IMR-90 (cell line): Measurements from ENCODE around the gene DDX20. TPM values are rescaled to one million over a fixed set of nuclear protein-coding genes. Genes with fewer than 3 reads are reported as not detected.

Source experiments
- ATAC-seq: fragments of 200-7000 bp; cut with Tn5 transposase; 2 replicates; pipeline ENCODE4 v1.9.1; 2020; ENCODE audit warnings: low read depth, mild to moderate bottlenecking, moderate library complexity
- BruUV-seq: library from RNA; stranded (reverse); fragments of 400-500 nt; replicated peaks from 2 replicates; lab custom pipeline; 2021; lab: Mats Ljungman, UMichigan
- CTCF ChIA-PET: fragments of 300-600 bp; formaldehyde crosslinking; extraction: SDS; loops from one replicate; lab custom pipeline; 2021; ENCODE audit warnings: antibody characterized with exemption; lab: Yijun Ruan, JAX
- POLR2A ChIA-PET: fragments of 300-600 bp; sonication (Branson Sonifier 250); formaldehyde crosslinking; loops from one replicate; lab custom pipeline; 2022; ENCODE audit warnings: antibody characterized with exemption; ENCODE audit not compliant: unreplicated experiment; lab: Charles Lee
- DNase-seq: peaks from one replicate; pipeline ENCODE4 v3.0.0; 2013
- H2AFZ ChIP-seq: replicated peaks from 2 replicates; pipeline ENCODE3; 2013; ENCODE audit warnings: low read length, mild to moderate bottlenecking; ENCODE audit not compliant: poor library complexity
- H2AK5ac ChIP-seq: 2 replicates; pipeline ENCODE4 v1.6.1; 2013; ENCODE audit warnings: low read depth, low read length, inconsistent platforms
- H2AK9ac ChIP-seq: replicated peaks from 2 replicates; pipeline ENCODE3; 2013; ENCODE audit warnings: mild to moderate bottlenecking, low read depth, low read length, moderate library complexity; ENCODE audit not compliant: poor library complexity
- H2BK120ac ChIP-seq: 2 replicates; pipeline ENCODE4 v1.6.1; 2013; ENCODE audit warnings: low read depth, low read length, inconsistent platforms
- H2BK15ac ChIP-seq: 3 replicates; pipeline ENCODE4 v1.6.1; 2013; ENCODE audit warnings: low read depth, low read length, inconsistent platforms
- H2BK20ac ChIP-seq: 2 replicates; pipeline ENCODE4 v1.6.1; 2013; ENCODE audit warnings: low read depth, mild to moderate bottlenecking, inconsistent platforms, low read length, moderate library complexity
- H2BK5ac ChIP-seq: 2 replicates; pipeline ENCODE4 v1.6.1; 2013; ENCODE audit warnings: mild to moderate bottlenecking, low read depth, low read length, inconsistent platforms; ENCODE audit not compliant: poor library complexity, severe bottlenecking
- H3K14ac ChIP-seq: replicated peaks from 2 replicates; pipeline ENCODE4 v1.6.1; 2013; ENCODE audit warnings: low read depth, low read length, inconsistent platforms
- H3K18ac ChIP-seq: 2 replicates; pipeline ENCODE4 v1.6.1; 2013; ENCODE audit warnings: low read depth, low read length, control low read depth
- H3K23ac ChIP-seq: 2 replicates; pipeline ENCODE4 v1.6.1; 2013; ENCODE audit warnings: low read depth, low read length, inconsistent platforms
- H3K27ac ChIP-seq: 2 replicates; pipeline ENCODE4 v1.5.1; 2013; ENCODE audit warnings: mild to moderate bottlenecking, control low read depth, low read length; ENCODE audit not compliant: insufficient read depth
- H3K27me3 ChIP-seq: 2 replicates; pipeline ENCODE4 v1.6.1; 2013; ENCODE audit warnings: low read length; ENCODE audit not compliant: control insufficient read depth, insufficient read depth
- H3K36me3 ChIP-seq: 2 replicates; pipeline ENCODE4 v1.6.1; 2013; ENCODE audit warnings: low read length, mixed read lengths; ENCODE audit not compliant: control insufficient read depth, insufficient read depth
- H3K4ac ChIP-seq: 2 replicates; pipeline ENCODE4 v1.6.1; 2013; ENCODE audit warnings: low read depth, low read length, inconsistent platforms
- H3K4me1 ChIP-seq: 2 replicates; pipeline ENCODE4 v1.6.1; 2013; ENCODE audit warnings: low read length, mixed read lengths; ENCODE audit not compliant: control insufficient read depth, insufficient read depth
- H3K4me2 ChIP-seq: 2 replicates; pipeline ENCODE4 v1.6.1; 2013; ENCODE audit warnings: low read depth, mild to moderate bottlenecking, control low read depth, low read length, moderate library complexity
- H3K4me3 ChIP-seq: 2 replicates; pipeline ENCODE4 v1.5.1; 2013; ENCODE audit warnings: low read depth, mild to moderate bottlenecking, control low read depth, low read length, moderate library complexity; ENCODE audit not compliant: insufficient read depth
- H3K56ac ChIP-seq: 2 replicates; pipeline ENCODE4 v1.6.1; 2013; ENCODE audit warnings: low read length, inconsistent platforms; ENCODE audit not compliant: insufficient read depth; ENCODE audit errors: extremely low read depth
- H3K79me1 ChIP-seq, 2 experiments: 2 replicates each; pipeline ENCODE4 v1.6.1; 2013; ENCODE audit warnings: low read length in 2 of 2, inconsistent platforms in 1 of 2, low read depth in 1 of 2
- H3K9ac ChIP-seq: 2 replicates; pipeline ENCODE4 v1.6.1; 2013; ENCODE audit warnings: low read depth, low read length, control low read depth
- H3K9me1 ChIP-seq: 2 replicates; pipeline ENCODE4 v1.6.1; 2013; ENCODE audit warnings: low read length, inconsistent platforms; ENCODE audit not compliant: insufficient read depth
- H3K9me3 ChIP-seq: 2 replicates; pipeline ENCODE4 v1.6.1; 2013; ENCODE audit warnings: low read length; ENCODE audit not compliant: control insufficient read depth, insufficient read depth
- H4K20me1 ChIP-seq: 2 replicates; pipeline ENCODE4 v1.6.1; 2013; ENCODE audit warnings: low read length, inconsistent platforms; ENCODE audit not compliant: insufficient read depth
- H4K5ac ChIP-seq: 2 replicates; pipeline ENCODE4 v1.6.1; 2013; ENCODE audit warnings: mild to moderate bottlenecking, low read depth, low read length, control low read depth
- H4K8ac ChIP-seq, 2 experiments: 2 replicates each; pipeline ENCODE4 v1.6.1; 2013; ENCODE audit warnings: low read depth in 2 of 2, low read length in 2 of 2, control low read depth in 1 of 2, inconsistent platforms in 1 of 2
- H4K91ac ChIP-seq: 2 replicates; pipeline ENCODE4 v1.6.1; 2013; ENCODE audit warnings: low read depth, low read length, inconsistent platforms; ENCODE audit not compliant: insufficient read depth
- CEBPB ChIP-seq: IDR thresholded peaks from 2 replicates; pipeline ENCODE4 v1.6.1; 2012; ENCODE audit warnings: low read depth, low read length, improper control_type of control experiment
- CHD1 ChIP-seq: IDR thresholded peaks from 2 replicates; pipeline ENCODE4 v1.6.1; 2012; ENCODE audit warnings: low read depth, low read length, improper control_type of control experiment
- MAFK ChIP-seq: IDR thresholded peaks from 2 replicates; pipeline ENCODE4 v1.6.1; 2012; ENCODE audit warnings: low read depth, low read length, improper control_type of control experiment
- MAZ ChIP-seq: IDR thresholded peaks from 2 replicates; pipeline ENCODE4 v1.6.1; 2012; ENCODE audit warnings: low read depth, mild to moderate bottlenecking, low read length, improper control_type of control experiment, moderate library complexity, borderline replicate concordance
- NFE2L2 ChIP-seq: fragments of 150-350 bp; IDR thresholded peaks from 2 replicates; pipeline ENCODE4 v1.6.1; 2016; ENCODE audit warnings: low read depth, mild to moderate bottlenecking, low read length
- RAD21 ChIP-seq: IDR thresholded peaks from 2 replicates; pipeline ENCODE4 v1.6.1; 2012; ENCODE audit warnings: low read length, improper control_type of control experiment
- RFX5 ChIP-seq: IDR thresholded peaks from 2 replicates; pipeline ENCODE4 v1.8.0; 2012; ENCODE audit warnings: low read depth, mild to moderate bottlenecking, low read length, moderate library complexity
- SMC3 ChIP-seq: fragments of 150-350 bp; IDR thresholded peaks from 2 replicates; pipeline ENCODE4 v1.6.1; 2016; ENCODE audit warnings: low read depth, mild to moderate bottlenecking, antibody characterized with exemption, low read length, moderate library complexity
- WGBS, 2 experiments: methylation state at CpG; one replicate each; pipeline versions ENCODE4 v1.1.5 to v1.1.7; 2013; ENCODE audit warnings: missing lambda C conversion rate in 2 of 2; ENCODE audit not compliant: insufficient read length in 1 of 2; ENCODE audit errors: extremely low coverage in 2 of 2; 5-methylcytosine and 5-hydroxymethylcytosine counted together
- dilution Hi-C: fragments of 300-500 bp; cut with HindIII; formaldehyde crosslinking; loops from one replicate; pipeline ENCODE4 v1.14.3; 2018; ENCODE audit warnings: low sequenced_read_pairs; ENCODE audit not compliant: unreplicated experiment
- in situ Hi-C: fragments of 300-500 bp; cut with MboI; formaldehyde crosslinking; loops from 3 replicates; pipeline ENCODE4 v1.14.3; 2019; ENCODE audit warnings: low sequenced_read_pairs, inconsistent platforms, mixed read lengths
- intact Hi-C: fragments of 100-400 bp; cut with micrococcal nuclease; formaldehyde crosslinking; loops from 2 replicates; pipeline ENCODE4 v1.10.0; 2022
- polyA plus RNA-seq, 3 experiments: library from polyadenylated mRNA; depleted of rRNA; stranded (reverse); fragments of >200 nt; gene quantifications; 2 replicates each; pipeline ENCODE4 v1.2.3, GENCODE V29; 2012; ENCODE audit warnings: low replicate concordance in 1 of 3
- total RNA-seq: library from RNA; depleted of rRNA; stranded (reverse); fragments of >200 nt; gene quantifications from 2 replicates; pipeline ENCODE4 v1.2.3, GENCODE V29; 2012
- TF ChIP-seq, protein P1 (sequence below): conservative IDR thresholded peaks from 2 replicates; pipeline ENCODE4 v1.5.1; 2012; ENCODE audit warnings: mild to moderate bottlenecking, low read depth, low read length, improper control_type of control experiment
- TF ChIP-seq, protein P2 (sequence below): fragments of 150-350 bp; IDR thresholded peaks from 2 replicates; pipeline ENCODE4 v1.6.1; 2017; ENCODE audit warnings: mild to moderate bottlenecking, antibody characterized with exemption, low read length, low read depth

The DDX20 gene
- total and polyA plus RNA-seq, 2 of the 4 experiments (the other 2 are of a cell fraction), result 5.7 to 10.9 TPM

DNA sequence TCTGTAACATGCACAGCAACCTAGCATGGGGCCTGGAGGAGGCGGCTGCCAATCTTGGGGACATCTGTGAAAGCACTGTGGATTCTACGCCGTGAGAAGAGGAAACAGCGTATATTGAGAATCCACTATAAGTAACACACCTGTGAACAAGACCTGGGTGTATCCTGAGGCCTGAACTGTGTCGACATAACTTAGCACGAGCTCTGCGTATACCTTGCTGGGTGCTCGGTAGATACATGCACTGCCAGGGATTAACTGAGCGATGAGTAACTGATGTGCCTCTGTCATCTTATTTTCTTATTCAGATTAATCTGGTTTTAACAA lies 58.6 kb downstream of the DDX20 start:
- Histone ChIP-seq H3K9ac (no peak overlapping the region), H3K36me3 (no peaks in the 10 kb centered on the region), H3K27me3 (peaks cover 17% of the 10 kb centered on the region), H3K79me1 (no peaks in the 10 kb centered on the region), H4K20me1 (no peaks in the 10 kb centered on the region), H3K4ac (no peak overlapping the region), H3K56ac (no peak overlapping the region), H3K23ac (no peak overlapping the region), H2AK5ac (no peak overlapping the region), H3K9me3 (no peaks in the 10 kb centered on the region), H2BK20ac (no peak overlapping the region), H3K4me3 (no peak overlapping the region), H3K4me2 (no peak overlapping the region), H3K27ac (no peak overlapping the region), H4K5ac (no peak overlapping the region), H3K14ac (no peak overlapping the region), H2BK120ac (no peak overlapping the region), H2AK9ac (no peak overlapping the region), H2BK15ac (no peak overlapping the region), H4K91ac (no peak overlapping the region), H2BK5ac (no peak overlapping the region), H3K18ac (no peak overlapping the region), H3K4me1 (no peaks in the 10 kb centered on the region), H2AFZ (no peak overlapping the region), H3K9me1 (no peaks in the 10 kb centered on the region), H4K8ac (no peak overlapping the region)
- no TSS peak for BruUV-seq
- WGBS, 2 experiments, result 77% methylated on average over 4 of the region's 9 CpGs; no CpG with 5 or more reads in 1 of the 2 experiments
- DNase-seq (no peak), ATAC-seq (no peak)
- dilution Hi-C loops, result no loop called here
- ChIA-PET CTCF (no interaction called here), POLR2A (interaction anchor here (0.6 kb wide), 2 partner anchors 12 to 40 kb away, joined by 3 read pairs; no protein-coding TSS in a partner anchor)
- no peak for TF ChIP-seq MAZ
- no peak for TF ChIP-seq CHD1
- TF ChIP-seq RFX5, result no peak
- TF ChIP-seq RAD21, result no peak
- TF ChIP-seq MAFK, result no peak
- TF ChIP-seq CEBPB, result no peak
- TF ChIP-seq NFE2L2, result no peak
- TF ChIP-seq, protein P1, sequence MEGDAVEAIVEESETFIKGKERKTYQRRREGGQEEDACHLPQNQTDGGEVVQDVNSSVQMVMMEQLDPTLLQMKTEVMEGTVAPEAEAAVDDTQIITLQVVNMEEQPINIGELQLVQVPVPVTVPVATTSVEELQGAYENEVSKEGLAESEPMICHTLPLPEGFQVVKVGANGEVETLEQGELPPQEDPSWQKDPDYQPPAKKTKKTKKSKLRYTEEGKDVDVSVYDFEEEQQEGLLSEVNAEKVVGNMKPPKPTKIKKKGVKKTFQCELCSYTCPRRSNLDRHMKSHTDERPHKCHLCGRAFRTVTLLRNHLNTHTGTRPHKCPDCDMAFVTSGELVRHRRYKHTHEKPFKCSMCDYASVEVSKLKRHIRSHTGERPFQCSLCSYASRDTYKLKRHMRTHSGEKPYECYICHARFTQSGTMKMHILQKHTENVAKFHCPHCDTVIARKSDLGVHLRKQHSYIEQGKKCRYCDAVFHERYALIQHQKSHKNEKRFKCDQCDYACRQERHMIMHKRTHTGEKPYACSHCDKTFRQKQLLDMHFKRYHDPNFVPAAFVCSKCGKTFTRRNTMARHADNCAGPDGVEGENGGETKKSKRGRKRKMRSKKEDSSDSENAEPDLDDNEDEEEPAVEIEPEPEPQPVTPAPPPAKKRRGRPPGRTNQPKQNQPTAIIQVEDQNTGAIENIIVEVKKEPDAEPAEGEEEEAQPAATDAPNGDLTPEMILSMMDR, result no peak
- TF ChIP-seq, protein P2, sequence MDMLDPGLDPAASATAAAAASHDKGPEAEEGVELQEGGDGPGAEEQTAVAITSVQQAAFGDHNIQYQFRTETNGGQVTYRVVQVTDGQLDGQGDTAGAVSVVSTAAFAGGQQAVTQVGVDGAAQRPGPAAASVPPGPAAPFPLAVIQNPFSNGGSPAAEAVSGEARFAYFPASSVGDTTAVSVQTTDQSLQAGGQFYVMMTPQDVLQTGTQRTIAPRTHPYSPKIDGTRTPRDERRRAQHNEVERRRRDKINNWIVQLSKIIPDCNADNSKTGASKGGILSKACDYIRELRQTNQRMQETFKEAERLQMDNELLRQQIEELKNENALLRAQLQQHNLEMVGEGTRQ, result no peak
- no peak for TF ChIP-seq SMC3
- in situ Hi-C loops, result no loop called here
- intact Hi-C loops, result no loop called here
